ENCODE data around the gene RAB28. TPM values are rescaled to one million over a fixed set of nuclear protein-coding genes. Genes with fewer than 3 reads are reported as not detected.

The RAB28 gene
- total RNA-seq, 3 donors from 2014 or later (not counting 1 experiment from before 2014, with no cell fraction given): 10.2 to 13.1 (median 12.9) TPM

DNA sequence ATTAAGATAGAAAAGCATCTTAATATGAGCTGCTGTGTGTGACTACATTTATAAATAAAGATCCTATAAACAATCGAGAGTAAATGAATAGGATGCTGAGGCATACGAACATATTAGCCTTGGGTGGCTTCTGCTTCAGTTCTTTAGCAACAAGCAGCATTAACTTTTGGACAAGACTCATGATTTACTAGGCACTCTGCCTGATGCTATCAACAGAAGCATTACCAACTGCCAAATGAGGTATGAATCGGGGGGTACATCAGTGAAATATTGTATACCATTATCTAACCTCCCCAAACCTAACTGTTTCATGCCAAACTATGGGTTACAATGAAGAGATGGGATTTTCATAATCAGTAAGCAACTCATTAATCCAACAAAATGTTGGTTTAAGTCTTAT is 113.1 kb downstream of the RAB28 start:
- no peaks in the 10 kb centered on the region for H3K4me1 Mint-ChIP-seq
- no peak for DNase-seq
- H3K27me3 Mint-ChIP-seq (ENCODE audit: low read depth in 2 of 2): no peaks in the 10 kb centered on the region
- Histone ChIP-seq H3K4me1 (ENCODE audit: control insufficient read depth, insufficient read depth, low read length) (no peaks in the 10 kb centered on the region), H3K36me3 (ENCODE audit: control insufficient read depth, insufficient read depth, low read length) (peaks cover 2% of the 10 kb centered on the region), H3K27ac (ENCODE audit: low read length) (no peak overlapping the region), H3K27me3 (ENCODE audit: control insufficient read depth, insufficient read depth, low read length) (no peaks in the 10 kb centered on the region), H3K9me3 (ENCODE audit: control insufficient read depth, insufficient read depth, low read length) (no peaks in the 10 kb centered on the region), H3K4me3 (ENCODE audit: low read length) (no peak overlapping the region)
- intact Hi-C loops (cut with micrococcal nuclease): no loop called here
- H3K36me3 Mint-ChIP-seq: no peaks in the 10 kb centered on the region
- H3K9me3 Mint-ChIP-seq: no peaks in the 10 kb centered on the region
- 100% methylated on average over 1 of the region's 3 CpGs for WGBS (ENCODE audit: insufficient coverage)
- no peak overlapping the region for H3K27ac Mint-ChIP-seq
- H3K4me3 Mint-ChIP-seq: no peak overlapping the region
- TF ChIP-seq, protein P1, sequence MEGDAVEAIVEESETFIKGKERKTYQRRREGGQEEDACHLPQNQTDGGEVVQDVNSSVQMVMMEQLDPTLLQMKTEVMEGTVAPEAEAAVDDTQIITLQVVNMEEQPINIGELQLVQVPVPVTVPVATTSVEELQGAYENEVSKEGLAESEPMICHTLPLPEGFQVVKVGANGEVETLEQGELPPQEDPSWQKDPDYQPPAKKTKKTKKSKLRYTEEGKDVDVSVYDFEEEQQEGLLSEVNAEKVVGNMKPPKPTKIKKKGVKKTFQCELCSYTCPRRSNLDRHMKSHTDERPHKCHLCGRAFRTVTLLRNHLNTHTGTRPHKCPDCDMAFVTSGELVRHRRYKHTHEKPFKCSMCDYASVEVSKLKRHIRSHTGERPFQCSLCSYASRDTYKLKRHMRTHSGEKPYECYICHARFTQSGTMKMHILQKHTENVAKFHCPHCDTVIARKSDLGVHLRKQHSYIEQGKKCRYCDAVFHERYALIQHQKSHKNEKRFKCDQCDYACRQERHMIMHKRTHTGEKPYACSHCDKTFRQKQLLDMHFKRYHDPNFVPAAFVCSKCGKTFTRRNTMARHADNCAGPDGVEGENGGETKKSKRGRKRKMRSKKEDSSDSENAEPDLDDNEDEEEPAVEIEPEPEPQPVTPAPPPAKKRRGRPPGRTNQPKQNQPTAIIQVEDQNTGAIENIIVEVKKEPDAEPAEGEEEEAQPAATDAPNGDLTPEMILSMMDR (IDR thresholded peaks at IDR 0.05): no peak
- ATAC-seq: no peak

DNA sequence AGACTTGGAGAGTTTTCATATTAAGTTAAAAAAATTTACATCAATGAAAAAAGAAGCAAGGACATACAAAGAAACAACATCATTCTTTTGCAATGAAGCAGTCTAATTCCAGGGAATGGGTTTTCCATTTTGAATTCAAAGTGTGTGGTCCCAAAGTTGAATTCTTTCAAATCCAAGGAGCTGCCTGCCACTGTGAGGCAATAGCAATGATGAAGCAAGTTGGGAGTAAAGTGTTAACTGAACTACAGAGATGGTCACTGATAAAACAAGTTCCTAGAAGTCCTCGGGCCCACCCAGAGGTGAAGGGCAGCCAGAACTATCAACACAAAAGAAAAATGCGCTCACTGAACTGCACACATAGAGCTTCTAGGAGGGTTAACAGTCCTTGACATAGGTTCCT is 115.9 kb downstream of the RAB28 start:
- Histone ChIP-seq H3K4me3 (ENCODE audit: low read length) (no peak overlapping the region), H3K27ac (ENCODE audit: low read length) (no peak overlapping the region), H3K27me3 (ENCODE audit: control insufficient read depth, insufficient read depth, low read length) (no peaks in the 10 kb centered on the region), H3K36me3 (ENCODE audit: control insufficient read depth, insufficient read depth, low read length) (peaks cover 2% of the 10 kb centered on the region), H3K4me1 (ENCODE audit: control insufficient read depth, insufficient read depth, low read length) (no peaks in the 10 kb centered on the region), H3K9me3 (ENCODE audit: control insufficient read depth, insufficient read depth, low read length) (no peaks in the 10 kb centered on the region)
- no peaks in the 10 kb centered on the region for H3K4me1 Mint-ChIP-seq
- no peak overlapping the region for H3K4me3 Mint-ChIP-seq
- no peaks in the 10 kb centered on the region for H3K36me3 Mint-ChIP-seq
- H3K27ac Mint-ChIP-seq: no peak overlapping the region
- DNase-seq (no peak), ATAC-seq (no peak)
- H3K27me3 Mint-ChIP-seq (ENCODE audit: low read depth in 2 of 2): no peaks in the 10 kb centered on the region
- TF ChIP-seq, protein P1 (IDR thresholded peaks at IDR 0.05): no peak
- intact Hi-C loops (cut with micrococcal nuclease): no loop called here
- 86% methylated on average over 2 of the region's 2 CpGs for WGBS (ENCODE audit: insufficient coverage)
- no peaks in the 10 kb centered on the region for H3K9me3 Mint-ChIP-seq

DNA sequence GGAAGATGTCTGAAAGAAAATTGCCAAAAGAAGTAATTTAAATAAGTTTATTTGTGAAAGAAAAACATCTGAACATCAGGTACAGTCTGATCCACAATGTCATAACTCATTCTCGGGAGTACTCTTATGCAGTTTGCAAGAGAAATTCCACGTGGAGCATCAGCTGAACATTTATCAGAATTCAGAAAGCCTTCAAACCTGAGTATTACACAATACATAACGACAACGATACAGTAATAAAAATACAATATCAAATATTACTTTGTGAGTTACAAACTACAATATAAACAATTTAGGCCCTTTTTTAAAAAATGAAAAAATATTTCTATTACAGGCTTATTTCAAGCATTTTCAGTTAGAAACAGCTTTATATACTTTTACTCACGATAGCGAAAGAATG is 116.4 kb downstream of the RAB28 start:
- H3K9me3 ChIP-seq (ENCODE audit: control insufficient read depth, insufficient read depth, low read length): no peaks in the 10 kb centered on the region
- ATAC-seq: no peak
- no peaks in the 10 kb centered on the region for H3K4me1 Mint-ChIP-seq
- peaks cover 2% of the 10 kb centered on the region for H3K36me3 ChIP-seq (ENCODE audit: control insufficient read depth, insufficient read depth, low read length)
- intact Hi-C loops (cut with micrococcal nuclease): no loop called here
- no peaks in the 10 kb centered on the region for H3K36me3 Mint-ChIP-seq
- no peak overlapping the region for H3K4me3 ChIP-seq (ENCODE audit: low read length)
- H3K27ac ChIP-seq (ENCODE audit: low read length): no peak overlapping the region
- no peak overlapping the region for H3K27ac Mint-ChIP-seq
- H3K27me3 Mint-ChIP-seq (ENCODE audit: low read depth in 2 of 2): no peaks in the 10 kb centered on the region
- H3K9me3 Mint-ChIP-seq: no peaks in the 10 kb centered on the region
- DNase-seq: no peak
- H3K4me3 Mint-ChIP-seq: no peak overlapping the region
- no peaks in the 10 kb centered on the region for H3K4me1 ChIP-seq (ENCODE audit: control insufficient read depth, insufficient read depth, low read length)
- WGBS (ENCODE audit: insufficient coverage): 93% methylated on average over 2 of the region's 6 CpGs
- TF ChIP-seq, protein P1 (IDR thresholded peaks at IDR 0.05): no peak
- no peaks in the 10 kb centered on the region for H3K27me3 ChIP-seq (ENCODE audit: control insufficient read depth, insufficient read depth, low read length)

DNA sequence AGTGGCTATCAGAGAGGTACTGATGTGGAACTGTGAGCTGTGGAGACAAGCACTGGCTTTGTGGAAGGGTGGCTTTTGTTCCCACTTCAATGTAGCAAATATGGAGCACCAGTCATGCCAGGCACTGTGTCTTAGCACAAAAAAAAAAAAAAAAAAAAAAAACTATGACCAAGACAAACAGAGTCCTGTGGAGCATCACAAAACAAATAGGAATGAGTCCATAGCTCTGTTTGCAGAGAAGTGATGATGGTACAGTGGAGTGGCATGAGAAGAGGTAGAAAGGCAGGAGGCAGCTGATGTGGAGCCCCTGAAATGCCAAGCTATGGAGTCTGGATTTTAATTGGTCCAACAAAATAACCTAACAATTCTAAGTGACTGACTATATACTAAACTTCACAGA is 116.9 kb downstream of the RAB28 start:
- H3K27me3 Mint-ChIP-seq (ENCODE audit: low read depth in 2 of 2): no peaks in the 10 kb centered on the region
- H3K9me3 Mint-ChIP-seq: no peaks in the 10 kb centered on the region
- Histone ChIP-seq H3K4me3 (ENCODE audit: low read length) (no peak overlapping the region), H3K36me3 (ENCODE audit: control insufficient read depth, insufficient read depth, low read length) (peaks cover 2% of the 10 kb centered on the region), H3K4me1 (ENCODE audit: control insufficient read depth, insufficient read depth, low read length) (no peaks in the 10 kb centered on the region), H3K9me3 (ENCODE audit: control insufficient read depth, insufficient read depth, low read length) (no peaks in the 10 kb centered on the region), H3K27me3 (ENCODE audit: control insufficient read depth, insufficient read depth, low read length) (no peaks in the 10 kb centered on the region), H3K27ac (ENCODE audit: low read length) (no peak overlapping the region)
- intact Hi-C loops (cut with micrococcal nuclease): no loop called here
- H3K4me1 Mint-ChIP-seq: no peaks in the 10 kb centered on the region
- H3K36me3 Mint-ChIP-seq: no peaks in the 10 kb centered on the region
- H3K4me3 Mint-ChIP-seq: no peak overlapping the region
- TF ChIP-seq, protein P1 (IDR thresholded peaks at IDR 0.05): no peak
- DNase-seq: no peak
- no peak overlapping the region for H3K27ac Mint-ChIP-seq
- ATAC-seq: no peak
